ENCODE measurements around the gene RAB6D.
"Not testable (repeated sequence)": the region's sequence is repeated elsewhere in the genome, so short reads cannot be mapped to it uniquely, and the experiment has no call there.

RAB6D gene

GRCh38 chr2:131363703-131364186, at the start of gene RAB6D:
RAB6D (minus strand) TSS chr2:131364168; CDS start chr2:131363720, 448 bp downstream.
- DNase-seq (ENCODE audit: low read depth in 2 of 2), result not testable (repeated sequence)

GRCh38 chr2:131413148-131413747, 49.3 kb upstream of the RAB6D start:
- peak; percentile 8 to 17 for DNase-seq (ENCODE audit: low read depth in 2 of 2)

GRCh38 chr2:131410173-131410572, 46.2 kb upstream of the RAB6D start:
- no peak for DNase-seq (ENCODE audit: low read depth in 2 of 2)

GRCh38 chr2:131408778-131409177, 44.8 kb upstream of the RAB6D start:
- DNase-seq (ENCODE audit: low read depth in 2 of 2), result no peak

GRCh38 chr2:131408207-131408606, 44.2 kb upstream of the RAB6D start:
- DNase-seq (ENCODE audit: low read depth in 2 of 2), result no peak

- DNase-seq (ENCODE audit: low read depth in 2 of 2), result no peak
Measured at GRCh38 chr2:131404753-131405152, 40.8 kb upstream of the RAB6D start.

- no peak for DNase-seq (ENCODE audit: low read depth in 2 of 2)
Measured at GRCh38 chr2:131402320-131403039, 38.5 kb upstream of the RAB6D start.

GRCh38 chr2:131400849-131401248, 36.9 kb upstream of the RAB6D start:
- no peak for DNase-seq (ENCODE audit: low read depth in 2 of 2)

GRCh38 chr2:131400441-131400840, 36.5 kb upstream of the RAB6D start:
- DNase-seq (ENCODE audit: low read depth in 2 of 2), result not testable (repeated sequence)

- DNase-seq (ENCODE audit: low read depth in 2 of 2), result not testable (repeated sequence)
Measured at GRCh38 chr2:131396209-131396608, 32.2 kb upstream of the RAB6D start.

- DNase-seq (ENCODE audit: low read depth in 2 of 2), result not testable (repeated sequence)
Measured at GRCh38 chr2:131395024-131395645, 31.2 kb upstream of the RAB6D start.

GRCh38 chr2:131394147-131394931, 30.4 kb upstream of the RAB6D start:
- no peak for DNase-seq (ENCODE audit: low read depth in 2 of 2)

GRCh38 chr2:131391953-131392352, 28.0 kb upstream of the RAB6D start:
- DNase-seq (ENCODE audit: low read depth in 2 of 2), result not testable (repeated sequence)

GRCh38 chr2:131391471-131391870, 27.5 kb upstream of the RAB6D start:
- not testable (repeated sequence) for DNase-seq (ENCODE audit: low read depth in 2 of 2)

- not testable (repeated sequence) for DNase-seq (ENCODE audit: low read depth in 2 of 2)
Measured at GRCh38 chr2:131390495-131391130, 26.6 kb upstream of the RAB6D start.

- no peak for DNase-seq (ENCODE audit: low read depth in 2 of 2)
Measured at GRCh38 chr2:131389657-131390056, 25.7 kb upstream of the RAB6D start.

- not testable (repeated sequence) for DNase-seq (ENCODE audit: low read depth in 2 of 2)
Measured at GRCh38 chr2:131388834-131389233, 24.9 kb upstream of the RAB6D start.

GRCh38 chr2:131373111-131373510, 9.1 kb upstream of the RAB6D start:
- DNase-seq (ENCODE audit: low read depth in 2 of 2), result not testable (repeated sequence)

- no peak for DNase-seq (ENCODE audit: low read depth in 2 of 2)
Measured at GRCh38 chr2:131369954-131370353, 6.0 kb upstream of the RAB6D start.

GRCh38 chr2:131368493-131369066, 4.6 kb upstream of the RAB6D start:
- DNase-seq (ENCODE audit: low read depth in 2 of 2), result not testable (repeated sequence)

GRCh38 chr2:131367352-131367751, 3.4 kb upstream of the RAB6D start:
- no peak for DNase-seq (ENCODE audit: low read depth in 2 of 2)

Measured in fibroblast of skin of left biceps (primary cell).